Measurements from ENCODE around the gene PCSK5. TPM values are rescaled to one million over a fixed set of nuclear protein-coding genes. Genes with fewer than 3 reads are reported as not detected.

Gene PCSK5
- total and polyA plus RNA-seq, 2 of the 8 experiments (the other 6 are each of a cell fraction or from before 2014, with no cell fraction given), result 5.5 to 10.7 TPM

GRCh38 chr9:76400534-76401096, 510.1 kb downstream of the PCSK5 start (continued):
- no peak for TF ChIP-seq GABPA (IDR thresholded peaks at IDR 0.05; ENCODE audit: borderline replicate concordance, insufficient read depth, low read length)
- TF ChIP-seq CBX8 (IDR thresholded peaks at IDR 0.05; ENCODE audit: borderline replicate concordance, low read depth, low read length), result no peak
- TF ChIP-seq SIX5 (IDR thresholded peaks at IDR 0.05; ENCODE audit: low read depth, low read length), result no peak
- TF ChIP-seq CHD2 (IDR thresholded peaks at IDR 0.05; ENCODE audit: low read length), result no peak
- TF ChIP-seq SUZ12 (IDR thresholded peaks at IDR 0.05; ENCODE audit: low read length), result no peak
- TF ChIP-seq HDAC6 (IDR thresholded peaks at IDR 0.05; ENCODE audit: low read depth, low read length), result no peak
- TF ChIP-seq TEAD4 (IDR thresholded peaks at IDR 0.05; ENCODE audit: low read depth, low read length), result no peak
- no peak for TF ChIP-seq RBBP5 (IDR thresholded peaks at IDR 0.05; ENCODE audit: borderline replicate concordance, low read depth, low read length)
- TF ChIP-seq, protein P1, sequence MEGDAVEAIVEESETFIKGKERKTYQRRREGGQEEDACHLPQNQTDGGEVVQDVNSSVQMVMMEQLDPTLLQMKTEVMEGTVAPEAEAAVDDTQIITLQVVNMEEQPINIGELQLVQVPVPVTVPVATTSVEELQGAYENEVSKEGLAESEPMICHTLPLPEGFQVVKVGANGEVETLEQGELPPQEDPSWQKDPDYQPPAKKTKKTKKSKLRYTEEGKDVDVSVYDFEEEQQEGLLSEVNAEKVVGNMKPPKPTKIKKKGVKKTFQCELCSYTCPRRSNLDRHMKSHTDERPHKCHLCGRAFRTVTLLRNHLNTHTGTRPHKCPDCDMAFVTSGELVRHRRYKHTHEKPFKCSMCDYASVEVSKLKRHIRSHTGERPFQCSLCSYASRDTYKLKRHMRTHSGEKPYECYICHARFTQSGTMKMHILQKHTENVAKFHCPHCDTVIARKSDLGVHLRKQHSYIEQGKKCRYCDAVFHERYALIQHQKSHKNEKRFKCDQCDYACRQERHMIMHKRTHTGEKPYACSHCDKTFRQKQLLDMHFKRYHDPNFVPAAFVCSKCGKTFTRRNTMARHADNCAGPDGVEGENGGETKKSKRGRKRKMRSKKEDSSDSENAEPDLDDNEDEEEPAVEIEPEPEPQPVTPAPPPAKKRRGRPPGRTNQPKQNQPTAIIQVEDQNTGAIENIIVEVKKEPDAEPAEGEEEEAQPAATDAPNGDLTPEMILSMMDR (IDR thresholded peaks at IDR 0.05; ENCODE audit: control extremely low read depth in 1 of 3, insufficient read depth in 1 of 3, low read depth in 1 of 3, low read length in 3 of 3), result no peak
